Measurements from ENCODE around the gene RSRC1. TPM values are rescaled to one million over a fixed set of nuclear protein-coding genes. Genes with fewer than 3 reads are reported as not detected.

Gene RSRC1
- total RNA-seq, 1 donor from 2014 or later = 80.5 TPM

GRCh38 chr3:158267015-158267414 lies 157.1 kb downstream of the RSRC1 start:
- Mint-ChIP-seq H3K4me3 (no peak overlapping the region), H3K9me3 (peaks cover 30% of the 10 kb centered on the region), H3K36me3 (peaks cover 2% of the 10 kb centered on the region), H3K27me3 (ENCODE audit: insufficient read depth, low read depth) (no peaks in the 10 kb centered on the region), H3K27ac (no peak overlapping the region), H3K4me1 (peaks cover 17% of the 10 kb centered on the region)
- H3K27ac ChIP-seq = no peak overlapping the region
- no peaks in the 10 kb centered on the region for H3K79me2 ChIP-seq (ENCODE audit: low read depth)
- H3K9ac ChIP-seq = no peak overlapping the region
- no peak overlapping the region for H3K4me2 ChIP-seq
- no peaks in the 10 kb centered on the region for H3K27me3 ChIP-seq
- peaks cover 4% of the 10 kb centered on the region for H3F3A ChIP-seq (ENCODE audit: low read depth)
- TF ChIP-seq EZH2phosphoT487 (IDR thresholded peaks at IDR 0.05) = no peak
- TF ChIP-seq, protein P1, sequence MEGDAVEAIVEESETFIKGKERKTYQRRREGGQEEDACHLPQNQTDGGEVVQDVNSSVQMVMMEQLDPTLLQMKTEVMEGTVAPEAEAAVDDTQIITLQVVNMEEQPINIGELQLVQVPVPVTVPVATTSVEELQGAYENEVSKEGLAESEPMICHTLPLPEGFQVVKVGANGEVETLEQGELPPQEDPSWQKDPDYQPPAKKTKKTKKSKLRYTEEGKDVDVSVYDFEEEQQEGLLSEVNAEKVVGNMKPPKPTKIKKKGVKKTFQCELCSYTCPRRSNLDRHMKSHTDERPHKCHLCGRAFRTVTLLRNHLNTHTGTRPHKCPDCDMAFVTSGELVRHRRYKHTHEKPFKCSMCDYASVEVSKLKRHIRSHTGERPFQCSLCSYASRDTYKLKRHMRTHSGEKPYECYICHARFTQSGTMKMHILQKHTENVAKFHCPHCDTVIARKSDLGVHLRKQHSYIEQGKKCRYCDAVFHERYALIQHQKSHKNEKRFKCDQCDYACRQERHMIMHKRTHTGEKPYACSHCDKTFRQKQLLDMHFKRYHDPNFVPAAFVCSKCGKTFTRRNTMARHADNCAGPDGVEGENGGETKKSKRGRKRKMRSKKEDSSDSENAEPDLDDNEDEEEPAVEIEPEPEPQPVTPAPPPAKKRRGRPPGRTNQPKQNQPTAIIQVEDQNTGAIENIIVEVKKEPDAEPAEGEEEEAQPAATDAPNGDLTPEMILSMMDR (IDR thresholded peaks at IDR 0.05) = no peak
- TF ChIP-seq EZH2 (IDR thresholded peaks at IDR 0.05) = no peak
- H3K9me3 ChIP-seq (ENCODE audit: low read depth) = no peaks in the 10 kb centered on the region
- DNase-seq (ENCODE audit: low spot score) = no peak
- no peaks in the 10 kb centered on the region for H3K36me3 ChIP-seq
- no peaks in the 10 kb centered on the region for H4K20me1 ChIP-seq (ENCODE audit: low read depth)
- peaks cover 3% of the 10 kb centered on the region for H3K4me1 ChIP-seq
- H2AFZ ChIP-seq (replicated peaks) = no peak overlapping the region
- H3K4me3 ChIP-seq = no peak overlapping the region

DNA sequence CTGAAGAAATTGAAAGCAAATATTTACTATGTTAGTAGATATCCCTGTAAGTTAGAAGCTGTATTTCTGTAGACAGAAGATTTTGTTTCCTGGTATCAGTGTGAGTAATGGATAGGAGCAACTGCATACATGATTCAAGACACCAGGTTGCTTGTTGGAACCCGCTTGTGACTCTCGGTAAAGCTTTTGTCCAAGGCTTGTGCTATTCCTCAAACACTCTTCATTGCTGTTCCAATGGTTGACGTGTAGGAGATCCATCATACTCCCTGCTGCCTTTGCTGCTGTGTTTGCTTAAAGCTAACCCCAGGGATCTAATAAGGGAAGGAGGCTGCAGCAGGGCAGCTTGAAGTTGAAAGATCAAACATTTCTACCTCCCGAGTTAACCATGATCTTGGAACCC lies 160.1 kb downstream of the RSRC1 start:
- Histone ChIP-seq H2AFZ (replicated peaks) (no peak overlapping the region), H3K27me3 (no peaks in the 10 kb centered on the region), H3K9ac (no peak overlapping the region), H3K36me3 (no peaks in the 10 kb centered on the region), H3K79me2 (ENCODE audit: low read depth) (no peaks in the 10 kb centered on the region), H4K20me1 (ENCODE audit: low read depth) (no peaks in the 10 kb centered on the region), H3K27ac (no peak overlapping the region), H3F3A (ENCODE audit: low read depth) (peaks cover 4% of the 10 kb centered on the region), H3K4me1 (peaks cover 6% of the 10 kb centered on the region), H3K4me3 (no peak overlapping the region), H3K4me2 (no peak overlapping the region), H3K9me3 (ENCODE audit: low read depth) (no peaks in the 10 kb centered on the region)
- DNase-seq (ENCODE audit: low spot score) = no peak
- no peaks in the 10 kb centered on the region for H3K27me3 Mint-ChIP-seq (ENCODE audit: insufficient read depth, low read depth)
- H3K9me3 Mint-ChIP-seq = peaks cover 28% of the 10 kb centered on the region
- H3K4me3 Mint-ChIP-seq = no peak overlapping the region
- no peak for TF ChIP-seq EZH2phosphoT487 (IDR thresholded peaks at IDR 0.05)
- TF ChIP-seq, protein P1 (IDR thresholded peaks at IDR 0.05) = no peak
- peak overlapping the region; percentile 89 for H3K27ac Mint-ChIP-seq
- peaks cover 22% of the 10 kb centered on the region for H3K4me1 Mint-ChIP-seq
- H3K36me3 Mint-ChIP-seq = no peaks in the 10 kb centered on the region

- no peak overlapping the region for H3K4me2 ChIP-seq
- no peaks in the 10 kb centered on the region for H4K20me1 ChIP-seq (ENCODE audit: low read depth)
- TF ChIP-seq EZH2phosphoT487 (IDR thresholded peaks at IDR 0.05) = peak; percentile 38
- TF ChIP-seq, protein P1 (IDR thresholded peaks at IDR 0.05) = no peak
- no peaks in the 10 kb centered on the region for H3K27me3 ChIP-seq
- no peaks in the 10 kb centered on the region for H3K79me2 ChIP-seq (ENCODE audit: low read depth)
- no peaks in the 10 kb centered on the region for H3K9me3 ChIP-seq (ENCODE audit: low read depth)
- peaks cover 4% of the 10 kb centered on the region for H3F3A ChIP-seq (ENCODE audit: low read depth)
- Mint-ChIP-seq H3K36me3 (no peaks in the 10 kb centered on the region), H3K27ac (no peak overlapping the region), H3K27me3 (ENCODE audit: insufficient read depth, low read depth) (no peaks in the 10 kb centered on the region), H3K4me1 (peaks cover 22% of the 10 kb centered on the region), H3K9me3 (peaks cover 14% of the 10 kb centered on the region), H3K4me3 (no peak overlapping the region)
- H3K4me3 ChIP-seq = no peak overlapping the region
- no peak overlapping the region for H2AFZ ChIP-seq (replicated peaks)
- peaks cover 6% of the 10 kb centered on the region for H3K4me1 ChIP-seq
- peak; percentile 8 for DNase-seq (ENCODE audit: low spot score)
- no peak overlapping the region for H3K27ac ChIP-seq
- H3K9ac ChIP-seq = no peak overlapping the region
- H3K36me3 ChIP-seq = no peaks in the 10 kb centered on the region
These were observed 162.2 kb downstream of the RSRC1 start for GRCh38 chr3:158272081-158272480.

Data from neural progenitor cell (in vitro differentiated cells).